H9 (cell line): Measurements from ENCODE around the gene CFAP57. TPM values are rescaled to one million over a fixed set of nuclear protein-coding genes. Genes with fewer than 3 reads are reported as not detected.

Experiments used
- DNase-seq: peaks from one replicate; pipeline ENCODE4 v3.0.0-alpha.2; 2017
- H2AFZ ChIP-seq: one replicate; pipeline ENCODE4 v1.6.1; 2013; ENCODE audit warnings: mild to moderate bottlenecking, low read length, control low read depth, moderate library complexity
- H2AK5ac ChIP-seq: 2 replicates; pipeline ENCODE4 v1.6.1; 2013; ENCODE audit warnings: low read length, control low read depth, mixed read lengths; ENCODE audit not compliant: insufficient read length
- H2BK120ac ChIP-seq: one replicate; pipeline ENCODE4 v1.6.1; 2013; ENCODE audit warnings: low read depth, mild to moderate bottlenecking, low read length, control low read depth, inconsistent platforms; ENCODE audit not compliant: poor library complexity, severe bottlenecking
- H2BK12ac ChIP-seq: 2 replicates; pipeline ENCODE4 v1.6.1; 2013; ENCODE audit warnings: low read length, control low read depth, mixed read lengths, low read depth; ENCODE audit not compliant: insufficient read length
- H2BK15ac ChIP-seq: 2 replicates; pipeline ENCODE4 v1.6.1; 2013; ENCODE audit warnings: low read depth, low read length, control low read depth
- H2BK20ac ChIP-seq: one replicate; pipeline ENCODE4 v1.6.1; 2013; ENCODE audit warnings: low read depth, mild to moderate bottlenecking, low read length, control low read depth, inconsistent platforms; ENCODE audit not compliant: poor library complexity, severe bottlenecking
- H2BK5ac ChIP-seq: 2 replicates; pipeline ENCODE4 v1.6.1; 2013; ENCODE audit warnings: low read length, control low read depth, mixed read lengths; ENCODE audit not compliant: insufficient read length
- H3K14ac ChIP-seq: 2 replicates; pipeline ENCODE4 v1.6.1; 2013; ENCODE audit warnings: low read length, control low read depth; ENCODE audit not compliant: insufficient read depth
- H3K18ac ChIP-seq: 2 replicates; pipeline ENCODE4 v1.6.1; 2013; ENCODE audit warnings: low read depth, mild to moderate bottlenecking, mixed read lengths, low read length, control low read depth; ENCODE audit not compliant: insufficient read length
- H3K23ac ChIP-seq: 2 replicates; pipeline ENCODE4 v1.6.1; 2013; ENCODE audit warnings: low read length, control low read depth, mixed read lengths, low read depth; ENCODE audit not compliant: insufficient read length
- H3K23me2 ChIP-seq: 2 replicates; pipeline ENCODE4 v1.6.1; 2013; ENCODE audit warnings: low read depth, mild to moderate bottlenecking, mixed read lengths, low read length, control low read depth; ENCODE audit not compliant: insufficient read length, poor library complexity, severe bottlenecking
- H3K27ac ChIP-seq: 2 replicates; pipeline ENCODE4 v1.5.1; 2013; ENCODE audit warnings: low read length, control low read depth, mixed read lengths, low read depth; ENCODE audit not compliant: insufficient read length
- H3K27me3 ChIP-seq: 2 replicates; pipeline ENCODE4 v1.6.1; 2013; ENCODE audit warnings: low read length, control low read depth, inconsistent platforms; ENCODE audit not compliant: insufficient read depth
- H3K4ac ChIP-seq: 2 replicates; pipeline ENCODE4 v1.6.1; 2013; ENCODE audit warnings: low read depth, mild to moderate bottlenecking, control low read depth, inconsistent platforms, low read length, moderate library complexity
- H3K4me1 ChIP-seq: 2 replicates; pipeline ENCODE4 v1.6.1; 2013; ENCODE audit warnings: low read length, control low read depth, inconsistent platforms; ENCODE audit not compliant: insufficient read depth
- H3K4me2 ChIP-seq: 2 replicates; pipeline ENCODE4 v1.6.1; 2013; ENCODE audit warnings: low read length, control low read depth, mixed read lengths; ENCODE audit not compliant: insufficient read length, insufficient read depth
- H3K56ac ChIP-seq: 2 replicates; pipeline ENCODE4 v1.6.1; 2013; ENCODE audit warnings: low read depth, mild to moderate bottlenecking, mixed read lengths, low read length, control low read depth; ENCODE audit not compliant: insufficient read length
- H3K79me1 ChIP-seq: 2 replicates; pipeline ENCODE4 v1.6.1; 2013; ENCODE audit warnings: low read depth, mild to moderate bottlenecking, moderate library complexity, low read length, control low read depth, inconsistent platforms; ENCODE audit not compliant: insufficient read depth, poor library complexity, severe bottlenecking
- H3K79me2 ChIP-seq: 2 replicates; pipeline ENCODE4 v1.6.1; 2013; ENCODE audit warnings: low read length, control low read depth, inconsistent platforms; ENCODE audit not compliant: insufficient read depth
- H3K9ac ChIP-seq: 2 replicates; pipeline ENCODE4 v1.6.1; 2013; ENCODE audit warnings: low read length, control low read depth, mixed read lengths; ENCODE audit not compliant: insufficient read length; ENCODE audit errors: extremely low read depth
- H3K9me3 ChIP-seq: one replicate; pipeline ENCODE4 v1.6.1; 2013; ENCODE audit warnings: low read depth, low read length, inconsistent platforms; ENCODE audit not compliant: control insufficient read depth
- H3T11ph ChIP-seq: one replicate; pipeline ENCODE4 v1.6.1; 2013; ENCODE audit warnings: mild to moderate bottlenecking, low read length, control low read depth, inconsistent platforms
- H4K20me1 ChIP-seq: one replicate; pipeline ENCODE4 v1.6.1; 2013; ENCODE audit not compliant: control insufficient read depth, insufficient read length, insufficient read depth
- H4K5ac ChIP-seq: 2 replicates; pipeline ENCODE4 v1.6.1; 2013; ENCODE audit warnings: low read depth, mild to moderate bottlenecking, mixed read lengths, low read length, control low read depth; ENCODE audit not compliant: insufficient read length
- H4K8ac ChIP-seq: replicated peaks from 2 replicates; pipeline ENCODE4 v1.6.1; 2013; ENCODE audit warnings: low read length, control low read depth, mixed read lengths, low read depth; ENCODE audit not compliant: insufficient read length
- H4K91ac ChIP-seq: 2 replicates; pipeline ENCODE4 v1.6.1; 2013; ENCODE audit warnings: low read depth, mild to moderate bottlenecking, moderate library complexity, mixed read lengths, low read length, control low read depth; ENCODE audit not compliant: insufficient read length
- H3K27ac Mint-ChIP-seq, 3 experiments: 2 replicates in 2 of 3; 3 replicates in 1 of 3; pipeline ENCODE4 v1.8.0; 2020 to 2021; ENCODE audit warnings: mixed read lengths in 3 of 3, mild to moderate bottlenecking in 1 of 3, moderate library complexity in 1 of 3
- H3K27me3 Mint-ChIP-seq: 2 replicates; pipeline ENCODE4 v1.8.0; 2021; ENCODE audit warnings: low read depth, mild to moderate bottlenecking, moderate library complexity, mixed read lengths
- H3K36me3 Mint-ChIP-seq, 3 experiments: 2 replicates in 2 of 3; 3 replicates in 1 of 3; pipeline ENCODE4 v1.8.0; 2020 to 2021; ENCODE audit warnings: low read depth in 3 of 3, mixed read lengths in 3 of 3; ENCODE audit not compliant: insufficient read depth in 1 of 3
- H3K4me1 Mint-ChIP-seq, 2 experiments: 2 replicates each; pipeline ENCODE4 v1.8.0; 2020; ENCODE audit warnings: mixed read lengths in 2 of 2
- H3K4me3 Mint-ChIP-seq, 2 experiments: 2 replicates in 1 of 2; 3 replicates in 1 of 2; pipeline ENCODE4 v1.8.0; 2020 to 2021; ENCODE audit warnings: mild to moderate bottlenecking in 2 of 2, mixed read lengths in 2 of 2, moderate library complexity in 1 of 2
- H3K9me3 Mint-ChIP-seq, 2 experiments: 2 replicates in 1 of 2; 3 replicates in 1 of 2; pipeline ENCODE4 v1.8.0; 2020; ENCODE audit warnings: mild to moderate bottlenecking in 2 of 2, mixed read lengths in 2 of 2, moderate library complexity in 1 of 2
- WGBS: extraction: QIAGEN DNeasy Blood & Tissue Kit; methylation state at CpG from one replicate; pipeline ENCODE4 v1.1.7; 2013; ENCODE audit warnings: missing lambda C conversion rate, low lambda C conversion rate, mixed read lengths; ENCODE audit not compliant: insufficient read length; ENCODE audit errors: extremely low coverage; 5-methylcytosine and 5-hydroxymethylcytosine counted together
- total RNA-seq: library from RNA; stranded (reverse); gene quantifications from 2 replicates; pipeline ENCODE4 v1.2.1, GENCODE V29; 2021
- TF ChIP-seq, protein P1 (sequence below): fragments of 200-600 bp; sonication (generic); conservative IDR thresholded peaks from 3 replicates; pipeline ENCODE4 v1.8.0; 2021; ENCODE audit warnings: antibody characterized with exemption, mild to moderate bottlenecking

The CFAP57 gene
- total RNA-seq, 1 experiment from 2014 or later, result 0.33 TPM

DNA sequence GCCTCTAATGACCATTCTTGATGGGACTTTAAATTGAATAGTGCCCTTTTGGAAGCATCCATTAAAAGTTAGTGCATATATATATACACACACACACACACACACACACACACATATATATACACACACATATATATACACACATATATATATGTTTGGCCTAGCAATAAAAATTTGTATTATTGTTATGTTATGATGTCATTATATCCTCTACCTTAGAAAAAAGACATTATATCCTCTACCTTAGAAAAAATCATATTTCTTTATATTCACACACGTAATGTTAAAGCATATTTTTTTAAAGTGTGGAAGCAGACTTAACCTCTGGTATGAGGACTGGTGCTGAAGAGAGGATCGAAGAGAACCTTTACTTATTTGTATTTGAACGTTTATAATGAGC lies 43.3 kb upstream of the CFAP57 start:
- Histone ChIP-seq H3K56ac (no peak overlapping the region), H2BK120ac (no peak overlapping the region), H2BK15ac (no peak overlapping the region), H3K23me2 (no peaks in the 10 kb centered on the region), H3K27ac (no peak overlapping the region), H4K91ac (no peak overlapping the region), H3K4me2 (no peak overlapping the region), H3K79me1 (no peaks in the 10 kb centered on the region), H4K8ac (no peak overlapping the region), H3K27me3 (no peaks in the 10 kb centered on the region), H3T11ph (no peak overlapping the region), H3K9ac (no peak overlapping the region), H4K20me1 (no peaks in the 10 kb centered on the region), H2BK12ac (no peak overlapping the region), H4K5ac (no peak overlapping the region), H2AFZ (no peak overlapping the region), H3K79me2 (no peaks in the 10 kb centered on the region; the same call in 1 of the 2 replicates), H3K4ac (no peak overlapping the region), H2AK5ac (no peak overlapping the region), H3K9me3 (peaks cover 5% of the 10 kb centered on the region), H3K23ac (no peak overlapping the region), H2BK20ac (no peak overlapping the region), H3K14ac (no peak overlapping the region), H3K4me1 (no peaks in the 10 kb centered on the region), H3K18ac (no peak overlapping the region), H2BK5ac (no peak overlapping the region)
- no peak overlapping the region for H3K4me3 Mint-ChIP-seq
- H3K4me1 Mint-ChIP-seq, result peaks cover 6% of the 10 kb centered on the region in 2 experiments; a peak in 3 of 4 replicates
- no CpG with 5 or more reads among the region's 3 CpGs for WGBS
- H3K9me3 Mint-ChIP-seq, result peaks cover 21 to 25% of the 10 kb centered on the region in 2 experiments
- H3K27me3 Mint-ChIP-seq, result no peaks in the 10 kb centered on the region
- TF ChIP-seq, protein P1, sequence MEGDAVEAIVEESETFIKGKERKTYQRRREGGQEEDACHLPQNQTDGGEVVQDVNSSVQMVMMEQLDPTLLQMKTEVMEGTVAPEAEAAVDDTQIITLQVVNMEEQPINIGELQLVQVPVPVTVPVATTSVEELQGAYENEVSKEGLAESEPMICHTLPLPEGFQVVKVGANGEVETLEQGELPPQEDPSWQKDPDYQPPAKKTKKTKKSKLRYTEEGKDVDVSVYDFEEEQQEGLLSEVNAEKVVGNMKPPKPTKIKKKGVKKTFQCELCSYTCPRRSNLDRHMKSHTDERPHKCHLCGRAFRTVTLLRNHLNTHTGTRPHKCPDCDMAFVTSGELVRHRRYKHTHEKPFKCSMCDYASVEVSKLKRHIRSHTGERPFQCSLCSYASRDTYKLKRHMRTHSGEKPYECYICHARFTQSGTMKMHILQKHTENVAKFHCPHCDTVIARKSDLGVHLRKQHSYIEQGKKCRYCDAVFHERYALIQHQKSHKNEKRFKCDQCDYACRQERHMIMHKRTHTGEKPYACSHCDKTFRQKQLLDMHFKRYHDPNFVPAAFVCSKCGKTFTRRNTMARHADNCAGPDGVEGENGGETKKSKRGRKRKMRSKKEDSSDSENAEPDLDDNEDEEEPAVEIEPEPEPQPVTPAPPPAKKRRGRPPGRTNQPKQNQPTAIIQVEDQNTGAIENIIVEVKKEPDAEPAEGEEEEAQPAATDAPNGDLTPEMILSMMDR, result no peak
- DNase-seq, result no peak
- no peak overlapping the region for H3K27ac Mint-ChIP-seq
- H3K36me3 Mint-ChIP-seq, result peaks cover 33 to 68% (median 66%) of the 10 kb centered on the region in 3 experiments
